ENCODE data around the gene TESPA1. TPM values are rescaled to one million over a fixed set of nuclear protein-coding genes. Genes with fewer than 3 reads are reported as not detected.

TESPA1 gene
- total RNA-seq, 1 donor from 2014 or later = 181 TPM

DNA sequence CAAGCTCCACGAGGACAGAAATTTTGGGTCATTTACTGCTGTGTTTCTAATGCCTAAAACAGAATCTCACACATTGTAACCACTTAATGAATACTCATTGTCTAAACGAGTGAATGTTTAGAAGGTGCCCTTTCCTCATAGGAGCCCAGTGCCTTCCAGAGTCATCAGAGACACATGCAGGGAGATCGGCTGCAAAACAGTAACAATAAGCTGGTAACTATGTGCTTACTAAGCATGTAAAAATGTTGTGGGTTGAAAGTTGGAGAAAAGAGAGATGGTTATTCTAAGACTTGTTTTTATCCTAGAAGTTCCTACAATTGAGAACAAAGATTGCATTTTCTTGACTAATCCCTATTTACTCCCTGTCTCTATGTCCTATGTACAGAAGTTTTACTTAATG, 7.4 kb downstream of the TESPA1 start:
- peaks cover 86% of the 10 kb centered on the region for H3K36me3 Mint-ChIP-seq (ENCODE audit: low read depth)
- no peaks in the 10 kb centered on the region for H3K9me3 Mint-ChIP-seq
- peaks cover 94% of the 10 kb centered on the region for H3K4me1 Mint-ChIP-seq (ENCODE audit: low read depth)
- no peaks in the 10 kb centered on the region for H3K27me3 Mint-ChIP-seq (ENCODE audit: insufficient read depth)
- intact Hi-C loops (cut with micrococcal nuclease) = loop anchor here (1.0 to 2.0 kb wide), 3 partner anchors 9 to 18 kb away; no protein-coding TSS in a partner anchor
- peak overlapping the region; percentile 90 for H3K4me3 Mint-ChIP-seq
- H3K27ac Mint-ChIP-seq = peak overlapping the region; percentile 60
- no peak for DNase-seq (ENCODE audit: low spot score)

DNA sequence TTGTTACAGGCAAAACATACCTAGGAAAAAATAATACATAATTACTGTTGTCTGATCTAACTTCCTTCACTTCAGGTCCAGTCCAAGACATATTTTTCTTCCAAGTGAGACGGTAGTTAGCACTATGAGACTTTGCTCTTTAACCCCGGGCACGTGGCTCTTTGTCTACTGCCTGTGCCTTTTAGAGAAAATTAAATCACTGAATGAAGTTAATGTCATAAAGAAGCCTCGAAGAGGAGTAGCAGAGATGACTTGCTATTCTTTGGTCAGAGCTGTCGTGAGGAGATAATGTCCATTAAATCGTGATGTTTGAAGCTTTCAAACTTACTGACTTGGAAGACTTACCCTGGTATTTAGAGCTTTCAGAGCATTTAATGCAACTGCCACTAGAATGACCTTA, 8.7 kb downstream of the TESPA1 start:
- H3K27me3 Mint-ChIP-seq (ENCODE audit: insufficient read depth) = no peaks in the 10 kb centered on the region
- H3K4me1 Mint-ChIP-seq (ENCODE audit: low read depth) = peaks cover 87% of the 10 kb centered on the region
- H3K27ac Mint-ChIP-seq = no peak overlapping the region
- no peaks in the 10 kb centered on the region for H3K9me3 Mint-ChIP-seq
- intact Hi-C loops (cut with micrococcal nuclease) = loop anchor here (2.0 kb wide), 1 partner anchor 15 kb away; no protein-coding TSS in a partner anchor
- peak overlapping the region; percentile 60 for H3K4me3 Mint-ChIP-seq
- peaks cover 83% of the 10 kb centered on the region for H3K36me3 Mint-ChIP-seq (ENCODE audit: low read depth)
- DNase-seq (ENCODE audit: low spot score) = no peak

GRCh38 chr12:54975272-54975671, 9.3 kb downstream of the TESPA1 start:
- intact Hi-C loops (cut with micrococcal nuclease) = no loop called here
- no peak for DNase-seq (ENCODE audit: low spot score)
- Mint-ChIP-seq H3K27me3 (ENCODE audit: insufficient read depth) (no peaks in the 10 kb centered on the region), H3K4me3 (peak overlapping the region; percentile 34), H3K36me3 (ENCODE audit: low read depth) (peaks cover 84% of the 10 kb centered on the region), H3K27ac (no peak overlapping the region), H3K9me3 (no peaks in the 10 kb centered on the region), H3K4me1 (ENCODE audit: low read depth) (peaks cover 87% of the 10 kb centered on the region)

DNA sequence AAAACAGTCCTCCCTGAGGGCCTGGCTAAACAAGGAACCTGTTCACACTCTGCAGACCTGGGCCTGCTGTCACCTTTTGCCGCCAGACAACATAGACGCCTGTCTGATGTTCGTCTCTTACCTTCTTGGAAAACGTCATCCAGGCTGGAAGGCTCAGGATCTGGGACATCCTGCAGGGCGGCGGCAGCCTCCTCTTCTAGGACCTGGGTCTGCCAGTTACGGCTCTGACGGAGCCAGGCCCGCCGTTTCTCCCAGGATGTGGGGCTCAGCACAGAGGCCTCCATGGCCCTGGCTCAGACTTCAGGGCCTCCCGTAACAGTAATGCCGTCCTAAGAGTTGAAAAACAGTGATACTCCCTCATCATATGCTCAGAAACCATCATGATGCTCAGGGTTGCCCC, 10.3 kb downstream of the TESPA1 start:
- H3K27ac Mint-ChIP-seq = peak overlapping the region; percentile 2
- peaks cover 78% of the 10 kb centered on the region for H3K4me1 Mint-ChIP-seq (ENCODE audit: low read depth)
- no peaks in the 10 kb centered on the region for H3K27me3 Mint-ChIP-seq (ENCODE audit: insufficient read depth)
- H3K4me3 Mint-ChIP-seq = no peak overlapping the region
- peaks cover 76% of the 10 kb centered on the region for H3K36me3 Mint-ChIP-seq (ENCODE audit: low read depth)
- DNase-seq (ENCODE audit: low spot score) = no peak
- intact Hi-C loops (cut with micrococcal nuclease) = no loop called here
- H3K9me3 Mint-ChIP-seq = no peaks in the 10 kb centered on the region

DNA sequence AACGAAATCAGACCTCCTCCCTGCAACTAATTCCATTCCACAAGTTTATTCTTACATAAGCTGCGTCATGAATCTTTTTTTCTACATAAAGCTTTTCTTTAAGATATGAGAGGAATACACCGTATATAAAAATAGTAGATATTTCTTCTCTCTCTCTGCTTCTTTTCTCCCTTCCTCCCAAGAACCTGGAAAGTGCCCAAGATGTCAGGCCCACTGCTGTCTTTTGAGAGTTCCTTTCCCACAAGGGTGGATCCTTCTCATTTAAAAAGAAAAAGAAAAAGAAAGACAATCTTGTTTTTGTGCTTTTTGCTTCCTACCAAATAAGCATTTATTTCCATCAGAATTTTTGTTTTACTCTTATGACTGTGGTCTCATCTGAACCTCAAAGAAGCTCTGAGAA, 11.0 kb downstream of the TESPA1 start:
- Mint-ChIP-seq H3K4me1 (ENCODE audit: low read depth) (peaks cover 74% of the 10 kb centered on the region), H3K36me3 (ENCODE audit: low read depth) (peaks cover 72% of the 10 kb centered on the region), H3K27ac (peak overlapping the region; percentile 62), H3K9me3 (no peaks in the 10 kb centered on the region), H3K4me3 (no peak overlapping the region), H3K27me3 (ENCODE audit: insufficient read depth) (no peaks in the 10 kb centered on the region)
- no peak for DNase-seq (ENCODE audit: low spot score)
- intact Hi-C loops (cut with micrococcal nuclease) = no loop called here

DNA sequence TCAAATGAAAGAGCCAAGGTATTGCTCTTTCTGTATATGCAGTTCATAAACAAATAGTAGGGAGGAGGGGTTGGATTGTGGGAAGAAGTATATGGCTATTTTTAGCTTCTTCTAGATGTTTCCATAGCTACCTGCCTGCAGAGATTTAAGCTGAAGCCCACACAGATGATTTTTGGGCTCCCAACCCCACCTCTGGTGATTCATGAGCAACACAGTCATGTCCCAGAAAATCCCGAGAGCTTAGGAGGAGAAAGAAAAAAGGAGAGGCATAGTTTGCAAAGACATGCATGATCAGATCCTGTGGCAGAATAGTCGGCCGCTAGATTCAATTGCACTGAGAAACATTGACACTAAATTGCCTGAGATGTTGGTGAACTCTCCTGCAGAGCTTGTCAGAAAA, 13.8 kb downstream of the TESPA1 start:
- Mint-ChIP-seq H3K36me3 (ENCODE audit: low read depth) (peaks cover 75% of the 10 kb centered on the region), H3K4me1 (ENCODE audit: low read depth) (peaks cover 72% of the 10 kb centered on the region), H3K9me3 (no peaks in the 10 kb centered on the region), H3K27me3 (ENCODE audit: insufficient read depth) (no peaks in the 10 kb centered on the region), H3K27ac (no peak overlapping the region), H3K4me3 (no peak overlapping the region)
- intact Hi-C loops (cut with micrococcal nuclease) = no loop called here
- no peak for DNase-seq (ENCODE audit: low spot score)

GRCh38 chr12:54968181-54968730, 16.3 kb downstream of the TESPA1 start:
- peaks cover 55% of the 10 kb centered on the region for H3K4me1 Mint-ChIP-seq (ENCODE audit: low read depth)
- no peaks in the 10 kb centered on the region for H3K9me3 Mint-ChIP-seq
- intact Hi-C loops (cut with micrococcal nuclease) = loop anchor here (1.0 kb wide), 1 partner anchor 9 kb away; no protein-coding TSS in a partner anchor
- no peak for DNase-seq (ENCODE audit: low spot score)
- peaks cover 75% of the 10 kb centered on the region for H3K36me3 Mint-ChIP-seq (ENCODE audit: low read depth)
- H3K4me3 Mint-ChIP-seq = peak overlapping the region; percentile 62
- H3K27me3 Mint-ChIP-seq (ENCODE audit: insufficient read depth) = no peaks in the 10 kb centered on the region
- peak overlapping the region; percentile 60 for H3K27ac Mint-ChIP-seq

DNA sequence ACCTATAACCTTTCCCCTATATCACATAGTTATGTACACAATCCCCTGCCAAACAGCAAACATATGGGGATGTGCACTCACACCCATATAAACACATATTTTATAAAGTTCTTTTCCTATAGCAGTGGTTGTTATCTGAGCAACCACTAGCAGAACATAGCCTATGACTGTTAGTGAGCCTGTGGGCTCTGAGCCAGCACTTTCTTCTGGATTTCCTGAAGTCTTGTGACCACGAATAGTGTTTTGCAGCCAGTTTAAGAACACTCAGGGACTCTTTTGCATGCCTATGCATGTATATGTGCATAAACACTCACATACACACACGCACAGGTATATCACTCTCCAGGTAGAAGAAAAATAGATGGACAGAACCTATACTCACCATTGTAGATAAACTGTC, 17.1 kb downstream of the TESPA1 start:
- DNase-seq (ENCODE audit: low spot score) = no peak
- peaks cover 55% of the 10 kb centered on the region for H3K4me1 Mint-ChIP-seq (ENCODE audit: low read depth)
- no peak overlapping the region for H3K4me3 Mint-ChIP-seq
- peaks cover 75% of the 10 kb centered on the region for H3K36me3 Mint-ChIP-seq (ENCODE audit: low read depth)
- H3K27me3 Mint-ChIP-seq (ENCODE audit: insufficient read depth) = no peaks in the 10 kb centered on the region
- intact Hi-C loops (cut with micrococcal nuclease) = no loop called here
- peak overlapping the region; percentile 60 for H3K27ac Mint-ChIP-seq
- no peaks in the 10 kb centered on the region for H3K9me3 Mint-ChIP-seq

DNA sequence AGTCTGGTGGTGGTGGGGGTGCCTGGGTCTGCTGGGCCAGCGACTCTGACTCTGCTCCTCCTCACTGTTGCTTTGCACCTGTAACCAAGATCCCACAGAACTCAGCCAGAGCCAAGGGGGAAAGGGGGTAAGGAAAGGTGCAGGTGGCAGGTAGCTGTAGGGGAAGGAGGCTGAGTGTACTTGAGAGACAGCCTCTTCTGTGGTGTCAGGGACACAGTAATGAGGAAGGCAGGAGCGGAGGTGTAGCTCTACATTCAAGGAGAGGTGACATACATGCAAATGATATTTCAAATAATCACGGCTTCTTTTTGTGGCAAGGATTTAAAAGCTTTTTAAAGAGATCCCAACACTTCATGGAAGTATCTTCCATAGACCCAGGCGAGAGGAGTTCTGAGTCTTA, 23.4 kb downstream of the TESPA1 start:
- peaks cover 78% of the 10 kb centered on the region for H3K4me1 Mint-ChIP-seq (ENCODE audit: low read depth)
- no peak for DNase-seq (ENCODE audit: low spot score)
- no peaks in the 10 kb centered on the region for H3K9me3 Mint-ChIP-seq
- H3K27me3 Mint-ChIP-seq (ENCODE audit: insufficient read depth) = no peaks in the 10 kb centered on the region
- intact Hi-C loops (cut with micrococcal nuclease) = no loop called here
- no peak overlapping the region for H3K4me3 Mint-ChIP-seq
- H3K36me3 Mint-ChIP-seq (ENCODE audit: low read depth) = peaks cover 83% of the 10 kb centered on the region
- H3K27ac Mint-ChIP-seq = no peak overlapping the region

- no peak for DNase-seq (ENCODE audit: low spot score)
- H3K27me3 Mint-ChIP-seq (ENCODE audit: insufficient read depth) = no peaks in the 10 kb centered on the region
- peak overlapping the region; percentile 88 for H3K27ac Mint-ChIP-seq
- H3K36me3 Mint-ChIP-seq (ENCODE audit: low read depth) = peaks cover 84% of the 10 kb centered on the region
- H3K4me3 Mint-ChIP-seq = peak overlapping the region; percentile 71
- no peaks in the 10 kb centered on the region for H3K9me3 Mint-ChIP-seq
- H3K4me1 Mint-ChIP-seq (ENCODE audit: low read depth) = peaks cover 84% of the 10 kb centered on the region
- intact Hi-C loops (cut with micrococcal nuclease) = loop anchor here (1.0 kb wide), 3 partner anchors 9 to 23 kb away; no protein-coding TSS in a partner anchor
These were observed 25.1 kb downstream of the TESPA1 start for GRCh38 chr12:54959291-54960018.

DNA sequence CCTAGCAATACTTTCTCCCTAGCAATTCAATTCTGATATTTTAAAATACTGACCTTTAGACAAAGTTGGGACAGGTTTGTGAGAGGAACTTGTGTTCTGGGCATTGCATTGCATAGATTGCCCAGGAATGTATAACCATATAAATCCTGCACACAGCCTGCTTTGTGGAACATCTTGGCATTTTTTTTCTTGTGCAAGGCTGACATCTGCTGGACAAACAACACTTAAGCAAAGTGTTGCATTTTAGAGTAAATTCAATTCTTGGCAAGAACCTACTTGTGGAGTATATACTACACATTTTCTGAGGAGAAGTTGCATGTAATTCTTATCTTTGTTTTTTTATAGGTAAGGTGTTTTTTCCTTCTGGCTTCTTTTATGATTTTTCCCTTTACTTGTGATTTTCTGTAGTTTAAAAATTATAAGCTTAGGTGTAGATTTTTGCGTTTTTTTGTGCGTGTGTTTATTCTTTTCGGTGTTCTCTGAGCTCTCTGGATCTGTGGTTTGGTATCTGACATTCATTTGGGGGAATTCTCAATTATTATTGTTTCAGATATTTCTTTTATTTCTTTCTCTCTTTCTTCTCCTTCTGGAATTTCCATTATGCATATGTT, 26.4 kb downstream of the TESPA1 start:
- Mint-ChIP-seq H3K4me3 (peak overlapping the region; percentile 48), H3K9me3 (peaks cover 2% of the 10 kb centered on the region), H3K27me3 (ENCODE audit: insufficient read depth) (no peaks in the 10 kb centered on the region), H3K36me3 (ENCODE audit: low read depth) (peaks cover 87% of the 10 kb centered on the region), H3K27ac (peak overlapping the region; percentile 88), H3K4me1 (ENCODE audit: low read depth) (peaks cover 82% of the 10 kb centered on the region)
- peak; percentile 28 for DNase-seq (ENCODE audit: low spot score)
- intact Hi-C loops (cut with micrococcal nuclease) = loop anchor here (1.0 kb wide), 5 partner anchors 104 to 256 kb away; partner anchors contain the start of gene MUCL1

DNA sequence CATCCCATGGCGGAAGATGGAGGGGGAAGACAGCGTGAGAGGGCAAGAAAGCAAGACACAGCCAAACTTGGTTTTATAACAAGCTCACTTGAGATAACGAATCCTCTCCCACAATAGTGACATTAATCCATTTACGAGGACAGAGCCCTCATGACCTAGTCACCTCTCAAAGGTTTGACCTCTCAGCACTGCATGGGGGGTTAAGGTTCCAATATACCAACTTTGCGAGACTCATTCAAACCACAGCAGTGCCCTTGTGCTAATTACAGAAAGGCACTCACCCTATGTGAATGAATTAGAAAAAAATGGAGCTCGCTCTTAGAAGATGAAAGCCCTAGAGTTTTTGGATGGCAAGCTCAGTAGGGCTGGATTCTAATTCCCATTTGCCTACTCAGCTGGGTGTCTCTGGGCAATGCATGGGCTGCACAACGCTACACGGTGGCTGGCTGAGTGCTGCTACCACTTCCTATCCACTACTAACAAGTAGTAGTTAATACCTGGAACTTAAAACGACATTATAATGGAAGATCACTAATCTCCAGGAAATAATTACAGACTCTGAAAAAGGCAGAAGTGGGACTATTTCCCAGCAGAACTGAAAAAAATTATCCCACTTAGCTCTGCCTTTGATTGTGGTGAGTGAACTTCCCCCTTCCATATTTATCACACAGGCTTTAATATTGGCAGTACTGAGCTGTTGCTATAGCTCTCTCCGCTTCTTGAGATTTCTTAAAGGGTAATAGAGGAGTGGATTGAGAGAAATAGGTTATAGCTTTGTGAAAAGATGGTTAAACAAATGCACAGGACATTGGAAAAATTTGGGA, 27.5 kb downstream of the TESPA1 start:
- H3K27me3 Mint-ChIP-seq (ENCODE audit: insufficient read depth) = no peaks in the 10 kb centered on the region
- intact Hi-C loops (cut with micrococcal nuclease) = loop anchor here (1.0 kb wide), 3 partner anchors 22 to 34 kb away; partner anchors contain the start of gene TESPA1
- peaks cover 83% of the 10 kb centered on the region for H3K4me1 Mint-ChIP-seq (ENCODE audit: low read depth)
- H3K36me3 Mint-ChIP-seq (ENCODE audit: low read depth) = peaks cover 87% of the 10 kb centered on the region
- H3K4me3 Mint-ChIP-seq = peak overlapping the region; percentile 79
- peak overlapping the region; percentile 96 for H3K27ac Mint-ChIP-seq
- no peak for DNase-seq (ENCODE audit: low spot score)
- peaks cover 12% of the 10 kb centered on the region for H3K9me3 Mint-ChIP-seq

Measured in activated T-helper 1 cell treated with anti-CD3 and anti-CD28 coated beads, Interleukin-12 subunit alpha, Interleukin-12 subunit beta, Interleukin-2, Interleukin-4 antibody, amounts not matched to agents 30 ng/mL and 10 ng/mL and 1 ng/mL, durations not matched to agents 14 hours and 24 hours and 36 hours (primary cell).